Measurements from ENCODE around the gene MARK2.

Gene MARK2

GRCh38 chr11:63958008-63958407 is 119.1 kb downstream of the MARK2 start:
- Histone ChIP-seq H3K36me3 (ENCODE audit: control insufficient read depth, low read length) (peaks cover 32% of the 10 kb centered on the region), H3K4me1 (ENCODE audit: control insufficient read depth, low read length) (peaks cover under 1% of the 10 kb centered on the region; the same call in 1 of the 2 replicates), H3K4me2 (ENCODE audit: low read length) (no peak overlapping the region), H3K79me2 (ENCODE audit: control insufficient read depth, low read length) (no peaks in the 10 kb centered on the region), H3K27me3 (ENCODE audit: control insufficient read depth, low read length) (no peaks in the 10 kb centered on the region), H3K9me2 (replicated peaks; ENCODE audit: control insufficient read depth, low read length) (no peaks in the 10 kb centered on the region), H3K27ac (ENCODE audit: low read depth, low read length) (no peak overlapping the region), H3K9me3 (ENCODE audit: control insufficient read depth, insufficient read depth, low read length) (no peaks in the 10 kb centered on the region), H3K4me3 (ENCODE audit: low read length) (no peak overlapping the region), H3F3A (ENCODE audit: control insufficient read depth, insufficient read depth) (no peaks in the 10 kb centered on the region), H4K20me1 (ENCODE audit: control insufficient read depth, insufficient read depth, low read depth, low read length) (no peaks in the 10 kb centered on the region)
- TF ChIP-seq CTCF (IDR thresholded peaks at IDR 0.05; ENCODE audit: low read depth, low read length, poor library complexity, severe bottlenecking) (no peak), EZH2phosphoT487 (IDR thresholded peaks at IDR 0.05; ENCODE audit: borderline replicate concordance, low read length) (no peak)

All from DOHH2 (cell line).